Stimulated activated naive CD4-positive, alpha-beta T cell treated with Interleukin-2 at 50 U/mL for 16 hours (primary cell): ENCODE measurements around the gene TANGO6.
"Not testable (repeated sequence)": the region's sequence is repeated elsewhere in the genome, so short reads cannot be mapped to it uniquely, and the experiment has no call there.

Experiments used
- DNase-seq: peaks from one replicate; lab custom pipeline; 2025; lab: John Stamatoyannopoulos, UW

TANGO6 gene

DNA sequence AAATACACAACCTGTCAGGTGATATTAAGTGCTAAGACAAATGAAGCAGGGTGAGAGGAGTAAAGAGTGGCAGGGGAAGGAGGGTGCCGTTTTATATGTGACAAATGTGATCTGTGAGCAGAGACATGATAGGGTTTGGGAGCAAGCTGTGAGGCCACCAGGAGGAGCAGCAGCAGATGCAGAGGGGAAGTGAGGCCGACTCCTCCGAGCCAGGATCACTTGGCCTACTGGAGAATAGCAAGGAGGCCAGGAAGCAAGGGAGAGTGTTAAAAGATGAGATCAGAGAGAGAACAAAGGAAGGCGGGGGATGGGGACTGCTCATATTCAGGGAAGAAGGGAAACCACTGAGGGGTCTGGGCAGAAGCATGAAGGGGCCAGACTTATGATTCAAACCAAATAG, 129.4 kb downstream of the TANGO6 start:
- DNase-seq: no peak

DNA sequence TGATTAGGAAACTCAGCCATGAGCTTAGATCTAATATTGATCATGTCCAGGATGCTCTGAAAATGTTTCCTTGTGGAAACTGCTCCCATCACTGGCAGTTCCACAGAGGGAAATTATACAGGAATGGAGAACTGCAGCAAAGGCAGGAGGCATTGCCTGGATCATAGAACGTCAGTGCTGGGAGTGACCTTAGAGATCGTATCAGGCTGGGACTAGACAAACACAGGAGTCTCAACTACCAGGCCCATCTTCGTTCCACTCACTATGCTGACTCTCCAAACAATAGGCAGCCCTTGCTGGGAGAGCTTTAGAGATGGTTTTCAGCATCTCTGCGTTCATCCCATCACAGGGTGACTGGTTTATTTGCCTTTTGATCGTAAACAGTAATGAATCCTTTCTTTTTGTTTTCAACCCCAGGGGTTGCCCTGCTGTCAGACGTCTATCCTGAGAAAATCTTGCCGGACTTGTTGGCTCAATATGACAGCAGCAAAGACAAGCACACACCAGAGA, 130.3 kb downstream of the TANGO6 start:
- DNase-seq: no peak

DNA sequence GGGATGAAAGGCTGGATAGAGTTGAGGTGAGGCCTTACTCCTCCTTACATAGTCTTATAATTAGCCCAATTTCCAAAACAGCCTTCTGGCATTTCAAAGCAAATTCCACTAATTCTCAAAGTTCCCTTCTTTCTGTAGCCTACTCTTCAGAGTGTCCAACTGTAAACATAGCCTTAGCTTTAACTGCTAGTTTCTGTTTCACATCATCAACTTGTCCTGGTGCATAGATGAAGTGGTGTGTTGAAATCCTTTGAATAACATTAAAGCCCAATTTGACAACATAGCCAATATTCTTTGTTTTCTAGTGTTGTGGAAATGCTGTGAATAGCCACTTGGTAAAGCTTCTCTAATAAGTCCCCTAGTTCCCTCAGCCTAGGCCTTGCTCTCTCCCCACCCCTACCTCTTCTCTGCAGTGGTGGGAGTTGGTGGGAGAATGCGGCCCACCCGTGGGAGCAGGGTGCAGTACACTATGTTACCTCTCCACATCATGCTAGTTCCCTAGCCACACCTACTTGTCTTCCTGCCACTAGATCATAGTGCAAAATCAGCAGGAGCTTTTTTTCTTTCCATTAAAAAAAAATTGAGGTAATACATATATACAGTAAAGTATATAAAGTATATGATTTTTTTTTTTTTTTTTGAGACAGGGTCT, 135.1 kb downstream of the TANGO6 start:
- no peak for DNase-seq

DNA sequence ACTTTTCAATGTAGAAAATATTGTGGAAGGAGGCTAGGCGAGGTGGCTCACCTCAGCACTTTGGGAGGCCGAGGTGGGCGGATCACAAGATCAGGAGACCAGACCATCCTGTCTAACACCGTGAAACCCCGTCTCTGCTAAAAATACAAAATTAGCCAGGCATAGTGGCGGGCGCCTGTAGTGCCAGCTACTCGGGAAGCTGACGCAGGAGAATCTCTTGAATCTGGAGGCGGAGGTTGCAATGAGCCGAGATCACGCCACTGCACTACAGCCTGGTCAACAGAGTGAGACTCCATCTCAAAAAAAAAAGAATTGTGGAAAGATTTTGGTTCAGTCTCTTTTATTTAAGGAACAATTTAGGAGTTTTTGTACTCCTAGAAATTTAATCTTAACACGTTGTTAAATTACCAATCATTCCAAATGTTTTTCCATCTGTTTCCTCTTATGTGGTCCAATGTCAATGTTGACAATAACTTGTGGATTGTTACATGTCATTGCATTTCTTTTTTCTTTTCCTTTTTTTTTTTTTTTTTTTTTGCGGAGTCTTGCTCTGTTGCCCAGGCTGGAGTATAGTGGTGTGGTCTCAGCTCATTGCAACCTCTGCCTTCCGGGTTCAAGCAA, 137.5 kb downstream of the TANGO6 start:
- no peak for DNase-seq

DNA sequence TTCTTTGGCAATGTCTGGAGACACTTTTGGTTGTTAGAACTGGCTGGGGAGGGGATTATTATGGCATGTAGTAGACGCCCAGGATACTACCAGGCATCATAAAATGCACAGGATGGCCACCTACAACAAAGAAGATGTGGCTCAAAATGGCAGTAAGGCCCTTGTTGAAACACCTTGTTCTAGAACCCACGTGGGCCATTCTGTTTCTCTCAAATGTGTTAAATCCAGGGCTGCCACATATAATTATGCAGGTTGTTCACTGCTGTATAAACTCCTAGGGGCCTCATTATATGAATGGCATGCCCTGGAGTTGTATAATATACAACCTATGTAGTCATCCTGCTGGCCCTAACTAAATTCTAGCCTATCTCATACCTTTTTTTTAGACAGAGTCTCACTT, 138.6 kb downstream of the TANGO6 start:
- DNase-seq: no peak

DNA sequence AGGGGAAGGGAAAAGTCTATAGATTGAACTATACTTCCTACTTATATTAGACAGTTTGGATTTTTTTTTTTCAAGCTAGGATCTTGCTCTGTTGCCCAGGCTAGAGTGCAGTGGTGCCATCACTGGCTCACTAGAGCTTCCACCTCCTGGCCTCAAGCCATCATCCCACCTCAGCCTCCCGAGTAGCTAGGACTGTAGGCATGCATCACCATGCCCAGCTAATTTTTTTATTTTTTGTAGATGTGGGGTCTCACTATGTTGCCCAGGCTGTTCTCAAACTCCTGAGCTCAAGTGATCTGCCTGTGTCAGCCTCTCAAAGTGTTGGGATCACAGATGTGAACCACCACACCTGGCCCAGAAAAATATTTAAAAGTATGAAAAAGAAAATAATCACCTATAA, 141.1 kb downstream of the TANGO6 start:
- no peak for DNase-seq

DNA sequence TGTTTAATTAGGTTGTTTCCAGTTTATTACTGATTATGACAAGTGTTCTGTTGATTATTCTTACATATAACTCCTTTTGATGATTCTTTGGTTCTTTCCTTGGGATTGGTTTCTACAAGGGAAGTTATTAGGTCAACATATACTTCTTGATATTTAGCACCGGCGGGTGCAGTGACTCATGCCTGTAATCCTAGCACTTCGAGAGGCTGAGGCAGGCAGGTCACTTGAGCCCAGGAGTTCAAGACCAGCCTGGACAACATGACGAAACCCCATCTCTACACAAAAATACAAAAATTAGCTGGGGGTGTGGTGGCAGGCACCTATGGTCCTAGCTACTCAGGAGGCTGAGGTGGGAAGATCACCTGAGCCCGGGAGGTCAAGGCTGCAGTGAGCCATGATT, 141.9 kb downstream of the TANGO6 start:
- no peak for DNase-seq

DNA sequence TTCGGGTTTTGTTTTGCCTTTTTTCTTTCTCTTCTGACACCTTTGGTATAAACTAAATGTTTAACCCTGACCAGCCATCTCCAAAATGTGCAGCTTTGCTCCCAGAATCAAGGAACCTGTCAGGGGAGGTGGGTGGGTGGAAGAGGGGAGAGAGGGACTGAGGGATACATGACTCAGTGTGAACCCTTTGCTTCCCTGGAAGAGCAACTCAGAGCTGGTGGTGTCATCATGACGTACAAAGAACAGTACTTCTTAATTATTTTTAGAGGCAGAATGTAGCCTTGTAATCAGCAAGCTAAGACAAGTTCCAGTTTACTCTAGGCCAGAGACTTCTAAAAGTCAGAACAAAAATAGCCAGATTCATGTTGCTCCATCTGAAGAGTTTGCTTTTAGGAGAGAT, 142.5 kb downstream of the TANGO6 start:
- DNase-seq: no peak

DNA sequence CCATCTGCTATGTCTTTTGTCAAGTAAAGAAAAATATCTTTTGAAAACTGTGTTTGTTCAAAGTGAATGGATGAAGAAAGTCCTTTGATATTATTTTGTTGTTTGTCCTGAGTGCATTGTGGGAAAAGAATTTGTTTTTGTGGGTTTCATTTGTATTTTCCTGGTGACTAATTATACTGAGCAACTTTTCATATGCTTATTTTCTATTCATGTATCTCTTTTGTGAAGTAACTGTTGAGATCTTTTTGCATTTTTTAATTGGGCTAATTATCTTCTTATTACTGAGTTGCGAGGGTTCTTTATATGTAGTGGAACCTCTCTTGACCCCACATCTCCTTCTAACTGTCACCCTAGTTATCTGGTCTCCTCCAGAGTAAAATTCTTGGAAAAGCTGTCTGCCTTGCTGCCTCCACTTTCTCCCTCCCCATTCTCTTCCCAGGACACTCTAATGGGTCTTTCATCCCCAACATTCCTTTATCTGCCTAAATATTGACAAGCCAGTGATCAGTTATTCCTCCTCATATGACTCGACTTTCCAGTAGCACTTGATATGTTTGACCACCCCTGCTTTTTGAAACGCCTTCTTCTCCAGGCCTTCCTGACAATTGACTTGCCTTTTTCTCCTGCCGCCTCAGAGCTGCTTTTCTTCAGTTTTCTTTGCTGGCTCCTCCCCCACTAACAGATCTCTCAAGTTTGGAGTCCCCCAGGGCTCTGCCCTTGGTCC, 144.6 kb downstream of the TANGO6 start:
- DNase-seq: no peak

DNA sequence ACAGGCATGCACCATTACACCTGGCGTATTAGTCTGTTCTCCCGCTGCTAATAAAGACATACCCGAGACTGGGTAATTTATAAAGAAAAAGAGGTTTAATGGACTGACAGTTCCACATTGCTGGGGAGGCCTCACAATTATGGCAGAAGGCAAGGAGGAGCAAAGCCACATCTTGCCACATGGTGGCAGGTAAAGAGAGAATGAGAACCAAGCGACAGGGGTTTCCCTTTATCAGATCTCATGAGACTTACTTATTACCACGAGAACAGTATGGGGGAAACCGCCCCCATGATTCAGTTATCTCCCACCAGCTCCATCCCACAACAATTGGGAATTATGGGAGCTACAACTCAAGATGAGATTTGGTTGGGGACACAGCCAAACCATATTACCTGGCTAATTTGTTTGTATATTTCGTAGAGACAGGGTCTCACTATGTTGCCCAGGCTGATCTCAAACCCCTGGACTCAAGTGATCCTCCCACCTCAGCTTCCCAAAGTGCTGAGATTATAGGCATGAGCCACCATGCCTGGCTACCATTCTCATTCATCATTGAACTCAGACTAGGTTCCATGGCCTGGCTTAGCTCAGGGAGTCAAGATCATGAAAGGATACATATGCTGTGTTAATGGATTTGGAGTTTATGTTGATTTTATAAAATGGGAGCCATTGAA, 147.0 kb downstream of the TANGO6 start:
- DNase-seq: not testable (repeated sequence)

DNA sequence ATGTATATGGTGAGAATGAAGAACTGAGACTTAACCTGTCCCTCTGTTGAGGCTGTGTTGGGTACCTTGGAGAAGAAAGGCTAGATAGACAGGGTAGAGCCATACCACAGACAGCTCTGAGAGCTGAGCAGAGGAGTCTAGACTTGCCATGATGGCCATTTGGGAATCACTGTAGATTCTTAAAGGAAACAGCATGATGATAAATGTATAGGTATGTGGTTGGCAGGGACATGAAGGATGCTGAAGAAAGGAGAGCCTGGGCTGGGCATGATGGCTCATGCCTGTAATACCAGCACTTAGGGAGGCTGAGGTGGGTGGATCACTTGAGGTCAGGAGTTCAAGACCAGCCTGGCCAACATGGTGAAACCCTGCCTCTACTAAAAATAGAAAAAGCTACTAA, 147.7 kb downstream of the TANGO6 start:
- no peak for DNase-seq

DNA sequence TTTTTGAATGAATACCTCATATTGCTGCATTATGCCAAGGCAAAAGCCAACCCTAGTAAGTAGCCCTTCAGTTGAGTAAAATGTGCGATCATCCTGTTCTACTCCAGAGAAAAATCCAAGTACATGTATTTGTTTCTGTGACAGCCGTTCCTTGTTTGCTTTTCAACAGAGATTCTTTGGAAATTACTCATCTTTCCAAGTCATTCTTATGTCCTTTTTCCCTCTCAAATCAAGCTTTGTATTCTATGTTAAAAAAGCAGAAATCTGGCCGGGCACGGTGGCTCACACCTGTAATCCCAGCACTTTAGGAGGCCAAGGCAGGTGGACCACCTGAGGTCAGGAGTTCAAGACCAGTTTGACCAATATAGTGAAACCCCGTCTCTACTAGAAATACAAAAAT, 149.2 kb downstream of the TANGO6 start:
- DNase-seq: no peak

DNA sequence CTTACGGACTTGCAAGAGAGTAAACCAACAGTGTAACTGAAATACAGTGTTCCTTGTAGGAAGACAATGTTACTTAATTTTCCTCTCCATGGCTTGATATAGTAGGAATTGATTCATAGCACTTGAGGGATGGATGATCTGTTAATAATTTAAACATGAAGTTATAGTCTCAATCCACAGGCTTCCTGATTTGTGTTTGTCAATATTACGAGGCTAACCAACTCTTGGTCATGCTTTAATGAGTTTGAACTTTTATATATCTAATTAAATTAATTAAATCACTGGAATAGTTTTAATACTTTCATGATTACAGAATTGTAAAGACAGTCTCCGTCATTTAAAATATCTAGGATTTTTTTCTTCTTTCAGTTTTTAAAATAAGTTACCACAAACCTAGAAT, 150.1 kb downstream of the TANGO6 start:
- DNase-seq: no peak

DNA sequence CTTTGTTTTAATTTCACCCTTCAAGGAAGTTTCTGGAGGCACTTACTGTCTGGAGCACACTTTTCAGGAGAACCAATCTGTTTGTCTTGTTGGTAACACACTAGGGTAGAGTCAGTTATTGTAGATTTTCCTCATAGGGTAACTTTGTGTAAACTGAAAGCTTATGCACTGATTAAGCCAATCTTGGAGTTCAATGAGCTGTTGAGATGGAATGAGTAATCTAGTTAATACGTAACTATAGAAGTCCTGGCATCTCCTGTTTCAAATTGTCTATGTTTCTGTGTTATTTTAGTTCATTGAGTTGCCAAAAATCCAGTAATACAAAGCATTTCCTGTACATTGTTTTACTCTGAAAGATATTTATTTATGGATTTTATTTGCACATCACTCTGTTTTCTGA, 150.6 kb downstream of the TANGO6 start:
- no peak for DNase-seq

DNA sequence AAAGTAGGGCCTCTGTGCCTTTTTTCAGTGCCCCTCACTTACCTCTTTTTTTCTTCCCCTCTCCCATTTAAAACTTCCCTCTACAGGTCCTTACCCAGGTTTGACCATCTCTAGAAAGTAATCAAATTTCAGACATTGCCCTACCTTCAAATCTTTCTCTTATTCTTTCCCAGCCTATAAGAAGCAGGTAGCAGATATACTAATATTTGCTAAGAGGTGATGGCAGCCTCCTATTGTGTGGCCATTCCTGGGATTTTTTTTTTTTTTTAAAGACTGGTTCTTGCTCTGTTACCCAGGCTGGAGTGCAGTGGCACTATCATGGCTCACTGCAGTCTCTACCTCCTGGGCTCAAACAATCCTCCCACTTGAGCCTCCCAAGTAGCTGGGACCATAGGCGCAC, 151.0 kb downstream of the TANGO6 start:
- DNase-seq: no peak

DNA sequence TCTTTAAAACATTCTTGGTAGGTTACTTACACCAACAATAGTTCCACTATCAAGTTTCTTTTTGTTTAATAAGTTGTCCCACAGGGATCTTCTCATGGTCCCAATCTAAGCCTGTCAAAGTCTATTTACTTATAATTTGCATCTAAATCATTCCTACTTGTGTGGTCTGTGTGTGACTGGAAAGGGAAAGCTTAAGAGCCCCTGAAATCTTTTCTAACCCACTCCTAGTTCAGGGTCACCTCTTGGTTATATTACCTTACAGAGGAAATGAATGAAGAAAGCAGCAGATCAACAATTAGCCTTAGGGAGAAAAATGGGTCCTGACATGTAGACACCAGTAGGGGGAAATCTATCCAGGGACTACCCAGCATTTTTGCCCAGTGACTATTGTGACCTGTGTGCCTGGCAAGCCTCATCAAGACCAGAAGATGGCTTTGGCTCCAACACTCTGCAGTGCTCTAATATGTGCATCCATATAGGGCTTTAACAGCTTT, 151.7 kb downstream of the TANGO6 start:
- no peak for DNase-seq

DNA sequence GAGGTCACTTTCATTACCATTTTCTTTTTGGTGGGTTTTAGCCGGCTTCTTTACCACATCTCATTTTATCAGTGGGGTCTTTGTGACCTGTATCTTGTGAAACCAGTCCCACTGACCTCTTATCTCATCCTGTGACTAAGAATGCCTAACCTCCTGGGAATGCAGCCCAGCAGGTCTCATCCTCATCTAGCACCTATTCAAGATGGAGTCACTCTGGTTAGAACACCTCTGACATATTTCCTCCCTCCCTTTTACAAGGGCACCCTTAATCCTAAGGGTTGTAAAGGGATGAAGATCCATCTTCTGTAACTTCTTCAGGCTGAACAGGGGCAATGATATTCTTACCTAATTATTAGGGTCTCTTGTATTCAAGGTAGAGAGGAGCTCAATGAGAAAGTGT, 154.2 kb downstream of the TANGO6 start:
- no peak for DNase-seq

DNA sequence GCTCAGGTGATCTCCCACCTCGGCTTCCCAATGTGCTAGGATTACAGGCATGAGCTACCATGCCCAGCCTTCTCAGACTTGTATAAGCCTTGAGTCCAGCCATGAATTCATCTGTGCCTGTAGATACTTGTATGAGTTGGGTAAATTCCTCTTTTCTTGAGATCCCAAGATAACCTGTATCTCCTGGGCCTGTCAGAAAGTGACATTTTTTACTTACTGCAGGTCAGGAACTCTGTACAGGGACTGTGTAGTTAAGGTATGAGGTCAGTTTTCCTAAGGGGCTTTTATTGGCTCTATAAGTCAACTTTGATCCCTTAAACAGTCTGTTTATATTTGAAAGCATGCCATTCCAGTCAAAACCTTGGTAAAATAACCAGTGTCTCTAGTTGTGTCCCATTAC, 155.8 kb downstream of the TANGO6 start:
- no peak for DNase-seq

DNA sequence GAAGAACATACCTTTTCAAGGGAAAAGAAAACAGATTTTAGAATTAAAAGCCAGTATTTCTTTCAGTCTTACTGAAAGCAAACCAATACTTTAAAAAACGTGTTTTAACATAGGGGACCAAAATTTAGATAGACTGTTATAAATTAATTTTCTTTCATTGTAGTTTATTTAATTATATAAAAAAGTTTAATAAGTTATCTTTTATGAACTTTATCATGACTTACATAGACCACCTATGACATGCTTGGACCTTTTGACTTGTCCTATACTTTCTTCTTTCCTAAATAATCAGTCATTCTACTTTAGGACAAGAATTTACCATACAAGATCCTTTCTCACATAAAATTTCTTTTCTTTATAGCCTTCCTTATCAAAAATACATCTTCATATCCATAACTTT, 160.2 kb downstream of the TANGO6 start:
- DNase-seq: no peak

DNA sequence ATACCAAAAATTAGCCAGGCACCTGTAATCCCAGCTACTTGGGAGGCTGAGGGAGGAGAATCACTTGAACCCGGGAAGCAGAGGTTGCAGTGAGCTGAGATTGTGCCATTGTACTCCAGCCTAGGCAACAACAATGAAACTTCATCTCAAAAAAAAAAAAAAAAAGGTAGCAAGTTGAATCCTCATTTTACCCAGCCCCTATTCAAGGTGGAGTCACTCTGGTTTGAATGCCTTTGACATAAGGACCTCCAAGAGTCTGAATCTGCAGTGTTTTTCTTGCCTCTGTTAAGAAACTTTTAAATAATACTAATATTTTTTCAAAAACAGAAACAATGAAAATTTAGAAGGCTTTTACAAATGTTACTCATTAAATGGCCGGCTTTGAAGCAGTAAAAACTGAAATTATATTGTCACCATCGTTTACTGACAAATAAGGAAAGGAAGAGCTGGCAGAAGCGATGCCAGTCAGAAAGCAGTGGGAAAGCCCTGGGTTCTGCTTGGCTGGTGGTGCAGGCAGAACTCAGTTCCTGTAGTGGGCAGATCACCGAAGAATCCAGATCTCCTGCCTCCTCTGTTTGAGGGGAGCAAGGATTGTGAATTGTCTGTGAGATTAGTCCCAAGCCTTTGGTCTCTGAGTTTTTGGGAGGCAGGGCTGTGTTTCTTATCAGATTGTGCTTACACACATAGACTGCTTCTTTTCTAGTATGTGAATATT, 162.5 kb downstream of the TANGO6 start:
- DNase-seq: no peak

DNA sequence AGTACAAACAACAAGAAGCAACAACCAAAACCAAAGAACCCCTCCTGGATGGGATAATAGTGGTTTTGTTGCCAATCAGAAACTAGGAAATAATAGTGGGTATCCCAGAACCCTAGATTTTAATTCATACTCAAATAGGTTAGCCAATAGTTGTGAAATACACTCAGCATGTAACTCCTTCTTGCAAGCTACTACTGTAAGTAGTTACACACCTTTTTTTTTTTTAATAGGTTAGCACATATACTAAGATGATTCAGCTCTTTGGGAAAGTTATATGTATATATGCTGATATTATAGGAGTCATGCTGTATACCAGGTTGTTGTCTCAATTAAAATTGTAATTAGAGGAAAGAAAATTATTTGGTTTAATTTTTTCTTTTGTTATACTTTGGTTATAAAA, 169.6 kb downstream of the TANGO6 start:
- no peak for DNase-seq

DNA sequence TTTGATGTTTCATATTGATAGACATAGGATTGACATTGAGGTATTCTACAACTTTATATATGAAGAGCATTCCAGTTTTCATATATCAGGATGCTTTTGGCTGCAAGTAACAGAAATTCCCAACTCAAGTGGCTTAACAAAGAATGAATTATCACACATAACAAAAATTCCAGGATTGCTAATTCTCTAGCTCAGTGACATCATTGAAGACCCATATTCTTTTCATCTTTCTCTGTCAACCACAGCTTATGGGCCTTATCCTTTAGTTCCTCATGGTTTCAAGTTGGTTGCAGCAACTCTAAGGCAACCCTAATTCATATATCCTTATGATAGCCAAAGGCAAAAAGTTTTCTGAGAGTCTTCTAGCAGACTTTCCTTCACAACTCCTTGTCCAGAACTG, 170.7 kb downstream of the TANGO6 start:
- DNase-seq: no peak
